ENCODE data around the gene HPS5.

DNA sequence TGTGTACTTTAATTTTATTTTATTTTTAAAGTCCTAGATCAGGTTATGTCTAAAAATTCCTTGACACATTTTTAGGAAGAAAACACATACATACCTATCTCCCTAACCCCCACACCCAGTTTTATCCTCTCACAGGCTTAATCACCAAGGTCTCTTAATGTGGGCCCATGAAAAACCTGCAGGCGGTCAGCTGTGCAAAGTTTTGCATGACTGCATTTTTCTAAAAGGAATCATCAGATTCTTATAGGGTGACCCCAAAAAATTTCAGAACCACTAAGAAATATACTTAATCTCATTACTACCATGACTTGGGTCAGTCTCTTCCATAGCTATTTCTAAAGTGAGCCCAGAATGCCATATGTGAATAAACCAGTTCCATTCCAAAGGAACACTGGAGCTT lies 36.1 kb downstream of the HPS5 start:
- TF ChIP-seq, protein P1, sequence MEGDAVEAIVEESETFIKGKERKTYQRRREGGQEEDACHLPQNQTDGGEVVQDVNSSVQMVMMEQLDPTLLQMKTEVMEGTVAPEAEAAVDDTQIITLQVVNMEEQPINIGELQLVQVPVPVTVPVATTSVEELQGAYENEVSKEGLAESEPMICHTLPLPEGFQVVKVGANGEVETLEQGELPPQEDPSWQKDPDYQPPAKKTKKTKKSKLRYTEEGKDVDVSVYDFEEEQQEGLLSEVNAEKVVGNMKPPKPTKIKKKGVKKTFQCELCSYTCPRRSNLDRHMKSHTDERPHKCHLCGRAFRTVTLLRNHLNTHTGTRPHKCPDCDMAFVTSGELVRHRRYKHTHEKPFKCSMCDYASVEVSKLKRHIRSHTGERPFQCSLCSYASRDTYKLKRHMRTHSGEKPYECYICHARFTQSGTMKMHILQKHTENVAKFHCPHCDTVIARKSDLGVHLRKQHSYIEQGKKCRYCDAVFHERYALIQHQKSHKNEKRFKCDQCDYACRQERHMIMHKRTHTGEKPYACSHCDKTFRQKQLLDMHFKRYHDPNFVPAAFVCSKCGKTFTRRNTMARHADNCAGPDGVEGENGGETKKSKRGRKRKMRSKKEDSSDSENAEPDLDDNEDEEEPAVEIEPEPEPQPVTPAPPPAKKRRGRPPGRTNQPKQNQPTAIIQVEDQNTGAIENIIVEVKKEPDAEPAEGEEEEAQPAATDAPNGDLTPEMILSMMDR (IDR thresholded peaks at IDR 0.05), result no peak
- TF ChIP-seq EZH2phosphoT487 (IDR thresholded peaks at IDR 0.05), result no peak
- TF ChIP-seq EZH2 (IDR thresholded peaks at IDR 0.05), result no peak

All from neural progenitor cell (in vitro differentiated cells).